GM12872 (cell line): Measurements from ENCODE around the gene STAT6.

Experiments
- TF ChIP-seq, protein P1 (sequence below): IDR thresholded peaks from 3 replicates; pipeline ENCODE4 v1.5.1; 2011; ENCODE audit warnings: low read depth, mild to moderate bottlenecking, low read length, moderate library complexity; ENCODE audit not compliant: insufficient read depth

The STAT6 gene

DNA sequence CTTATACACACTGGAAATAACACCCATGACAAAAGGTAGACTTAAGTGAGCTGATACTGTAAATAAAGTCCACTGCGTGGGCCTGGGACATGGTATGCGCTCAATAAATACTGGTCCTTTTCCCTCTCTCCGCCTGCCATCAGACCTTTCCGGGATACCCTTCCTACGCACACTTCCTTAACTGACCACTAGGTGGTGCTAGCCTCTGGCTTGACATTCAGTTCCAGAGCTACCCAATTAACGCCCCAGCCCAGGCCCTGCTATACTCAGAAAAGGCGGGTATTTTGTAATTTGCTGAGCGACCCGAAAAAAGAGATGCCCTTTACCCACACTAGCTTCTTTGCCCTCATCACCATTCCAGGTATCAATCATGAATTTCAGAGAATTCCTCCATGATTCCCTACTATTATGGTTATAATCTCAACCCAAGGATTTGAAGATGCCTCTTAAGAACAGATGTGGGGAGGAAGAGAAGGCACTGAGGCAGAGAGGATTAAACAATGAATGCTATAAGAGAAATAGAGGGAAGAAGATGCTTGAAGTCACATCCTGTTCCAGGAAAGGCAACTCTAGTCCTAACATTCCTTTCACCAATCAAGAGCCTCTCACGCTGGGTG is 13.2 kb upstream of the STAT6 start:
- TF ChIP-seq, protein P1, sequence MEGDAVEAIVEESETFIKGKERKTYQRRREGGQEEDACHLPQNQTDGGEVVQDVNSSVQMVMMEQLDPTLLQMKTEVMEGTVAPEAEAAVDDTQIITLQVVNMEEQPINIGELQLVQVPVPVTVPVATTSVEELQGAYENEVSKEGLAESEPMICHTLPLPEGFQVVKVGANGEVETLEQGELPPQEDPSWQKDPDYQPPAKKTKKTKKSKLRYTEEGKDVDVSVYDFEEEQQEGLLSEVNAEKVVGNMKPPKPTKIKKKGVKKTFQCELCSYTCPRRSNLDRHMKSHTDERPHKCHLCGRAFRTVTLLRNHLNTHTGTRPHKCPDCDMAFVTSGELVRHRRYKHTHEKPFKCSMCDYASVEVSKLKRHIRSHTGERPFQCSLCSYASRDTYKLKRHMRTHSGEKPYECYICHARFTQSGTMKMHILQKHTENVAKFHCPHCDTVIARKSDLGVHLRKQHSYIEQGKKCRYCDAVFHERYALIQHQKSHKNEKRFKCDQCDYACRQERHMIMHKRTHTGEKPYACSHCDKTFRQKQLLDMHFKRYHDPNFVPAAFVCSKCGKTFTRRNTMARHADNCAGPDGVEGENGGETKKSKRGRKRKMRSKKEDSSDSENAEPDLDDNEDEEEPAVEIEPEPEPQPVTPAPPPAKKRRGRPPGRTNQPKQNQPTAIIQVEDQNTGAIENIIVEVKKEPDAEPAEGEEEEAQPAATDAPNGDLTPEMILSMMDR, result peak; percentile 96

DNA sequence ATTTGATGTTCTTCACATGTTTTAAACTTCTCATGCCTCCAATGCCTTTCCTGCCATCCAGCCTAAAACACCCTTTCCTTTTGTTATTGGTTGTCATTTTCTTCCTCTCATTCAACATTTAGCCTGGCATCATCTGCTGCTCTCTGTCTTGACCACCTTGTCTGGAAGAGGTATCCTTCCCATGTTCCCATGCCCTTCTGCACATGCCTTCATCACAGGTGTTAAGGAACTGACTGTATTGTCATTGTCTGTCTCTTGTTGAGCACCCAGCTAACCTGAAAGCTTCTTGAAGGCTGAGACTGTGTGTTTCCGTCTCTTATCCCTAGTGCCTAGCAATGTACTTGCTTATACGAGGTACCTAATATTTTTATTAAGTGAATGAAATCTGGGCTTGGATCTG is 12.7 kb upstream of the STAT6 start:
- TF ChIP-seq, protein P1, result no peak

DNA sequence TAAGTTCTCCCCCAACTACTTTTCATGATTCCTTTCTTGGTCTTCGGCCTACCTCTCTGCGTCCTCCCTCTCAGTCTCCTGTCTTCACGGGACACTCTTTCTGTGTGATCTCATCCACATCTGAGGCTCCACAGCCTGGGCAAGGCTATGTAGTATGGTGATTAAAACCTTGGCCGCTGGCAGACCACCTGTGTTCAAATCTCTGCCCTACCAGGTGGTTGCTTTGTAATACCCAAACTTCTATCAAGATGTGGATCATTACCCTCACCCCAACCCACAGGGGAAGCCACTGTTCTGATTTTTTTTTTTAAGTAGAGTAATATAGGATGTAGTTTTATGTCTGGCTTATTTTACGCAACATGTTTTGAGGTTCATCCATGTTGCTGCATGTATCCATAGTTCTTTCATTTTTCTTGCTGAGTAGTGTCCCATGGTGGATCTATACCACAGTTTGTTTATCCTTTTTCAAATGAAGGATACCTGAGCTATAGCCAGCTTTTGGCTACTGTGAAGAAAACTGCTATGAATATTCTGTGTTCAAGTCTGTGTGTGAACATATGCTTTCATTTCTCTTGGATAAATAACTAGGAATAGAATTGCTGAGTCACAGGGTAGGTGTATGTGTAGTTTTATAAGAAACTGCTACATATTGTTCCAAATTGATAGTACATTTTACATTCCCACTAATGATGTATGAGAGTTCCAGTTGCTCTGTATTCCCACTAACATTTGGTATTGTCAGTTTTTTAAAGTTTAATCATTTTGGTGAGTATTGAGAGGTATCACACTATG is 8.3 kb upstream of the STAT6 start:
- TF ChIP-seq, protein P1, result no peak

DNA sequence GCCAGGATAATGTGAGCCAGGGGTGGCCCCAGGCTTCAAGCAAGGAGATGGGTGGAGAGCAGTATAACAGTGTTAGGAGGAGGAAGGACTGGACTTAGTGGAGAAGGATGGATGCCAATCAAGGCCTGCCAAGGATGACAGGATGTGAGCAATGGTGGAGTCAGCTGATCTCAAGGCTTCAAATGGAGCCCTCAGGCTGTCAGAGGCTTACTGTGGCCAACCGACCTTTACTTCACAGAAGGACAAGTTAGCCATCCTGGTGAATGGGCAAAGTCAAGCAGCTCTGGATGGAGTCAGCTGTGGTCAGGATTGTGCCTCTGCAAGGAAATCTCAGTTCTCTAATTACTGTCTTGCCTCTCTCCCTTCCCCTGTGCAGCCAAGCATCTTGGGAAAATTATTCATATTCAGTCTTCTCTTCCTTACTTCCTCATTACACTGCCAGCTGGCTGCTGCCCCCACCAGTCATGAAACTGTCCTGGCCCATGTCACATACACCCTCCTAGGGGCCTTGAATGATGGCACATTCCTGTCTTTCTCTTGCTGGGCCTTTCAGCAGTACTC is 7.6 kb upstream of the STAT6 start:
- TF ChIP-seq, protein P1, result no peak

DNA sequence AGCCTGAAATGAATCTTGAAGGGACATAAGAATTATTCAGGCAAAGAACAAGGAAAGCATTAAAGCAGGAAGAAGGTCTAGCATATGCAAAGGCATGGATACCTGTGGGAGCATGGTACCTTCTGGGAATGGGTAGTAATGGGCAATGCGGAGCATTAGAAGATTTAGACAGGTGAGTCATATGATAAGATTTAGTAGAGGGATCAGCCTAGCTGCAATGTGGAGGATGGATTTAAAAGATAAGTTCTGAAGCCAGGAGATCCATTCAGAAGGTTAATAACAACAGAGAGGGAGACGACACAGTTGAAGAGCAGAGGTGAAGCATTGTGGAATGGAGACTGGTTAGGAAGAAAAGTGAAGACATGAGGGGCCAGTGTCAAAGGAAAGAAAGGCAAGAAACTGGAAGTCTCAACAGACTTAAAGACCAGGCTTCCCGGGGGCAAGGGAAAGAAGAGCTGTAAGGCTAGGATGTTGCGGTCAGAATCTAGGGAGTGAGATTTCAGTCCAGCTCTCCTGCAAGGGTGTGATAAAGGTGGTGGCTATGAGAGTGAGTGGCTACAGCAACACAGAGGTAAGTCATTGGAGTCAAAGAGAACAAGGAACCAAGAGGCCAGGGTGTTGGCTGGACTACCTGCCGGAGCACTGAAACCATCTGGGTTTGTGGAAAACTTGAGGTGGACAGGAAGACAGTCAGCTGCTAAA is 5.6 kb upstream of the STAT6 start:
- TF ChIP-seq, protein P1, result no peak

DNA sequence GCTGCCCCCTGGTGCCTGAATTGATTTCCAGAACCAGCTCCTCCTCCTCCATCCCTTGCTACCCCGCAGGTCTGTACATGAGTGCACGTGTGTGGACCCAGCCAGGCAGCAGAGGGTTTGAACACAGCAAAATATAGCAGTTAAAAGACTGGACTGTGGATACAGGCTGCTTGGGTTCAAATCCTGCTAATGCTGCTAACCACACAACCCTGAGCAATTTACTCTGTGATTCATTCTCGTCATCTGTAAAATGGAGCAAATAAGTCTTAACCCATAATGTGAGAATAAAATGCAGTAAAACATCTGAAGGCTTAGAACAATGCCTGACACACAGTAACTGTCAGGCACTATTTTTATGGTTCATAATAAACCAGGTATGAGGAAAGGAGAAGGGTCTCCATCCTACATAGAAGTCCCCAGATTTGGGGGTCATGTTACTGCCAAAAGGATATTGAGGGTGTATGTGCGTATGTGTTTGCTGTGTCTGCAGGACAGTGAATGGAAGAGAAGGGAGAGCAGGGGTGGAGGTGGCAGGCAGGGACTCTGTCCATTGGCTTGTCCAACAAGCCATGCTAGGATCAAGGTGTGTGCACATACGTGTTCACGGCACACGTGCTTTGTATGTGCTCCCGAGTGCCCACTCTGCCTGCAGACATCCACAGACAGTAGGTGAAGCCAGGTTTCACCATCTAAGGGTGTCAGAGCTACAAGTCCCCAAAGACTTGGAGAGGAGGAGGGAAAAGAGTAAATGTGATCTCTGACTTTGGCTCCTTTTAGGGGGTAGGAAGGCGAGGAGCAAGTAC is 1.5 kb upstream of the STAT6 start:
- TF ChIP-seq, protein P1, result peak; percentile 84
